GM10248 (cell line): Measurements from ENCODE around the gene USP34.

Experiments used
- CTCF ChIA-PET: fragments of 300-600 bp; sonication (Branson Sonifier 250); formaldehyde crosslinking; extraction: SDS; loops from one replicate; lab custom pipeline; 2021; ENCODE audit warnings: antibody characterized with exemption; lab: Yijun Ruan, JAX
- POLR2A ChIA-PET: fragments of 350-650 bp; sonication (Branson Sonifier 250); formaldehyde crosslinking; extraction: SDS; loops from one replicate; lab custom pipeline; 2020; ENCODE audit warnings: antibody characterized with exemption; lab: Yijun Ruan, JAX
- DNase-seq: peaks from one replicate; pipeline ENCODE4 v3.0.0; 2012; ENCODE audit errors: extremely low spot score
- TF ChIP-seq, protein P1 (sequence below): IDR thresholded peaks from 2 replicates; pipeline ENCODE4 v1.5.1; 2012; ENCODE audit warnings: mild to moderate bottlenecking, low read depth; ENCODE audit errors: extremely low read depth, missing control alignments, control extremely low read depth

USP34 gene

GRCh38 chr2:61272421-61273070, 198.3 kb downstream of the USP34 start:
- TF ChIP-seq, protein P1, sequence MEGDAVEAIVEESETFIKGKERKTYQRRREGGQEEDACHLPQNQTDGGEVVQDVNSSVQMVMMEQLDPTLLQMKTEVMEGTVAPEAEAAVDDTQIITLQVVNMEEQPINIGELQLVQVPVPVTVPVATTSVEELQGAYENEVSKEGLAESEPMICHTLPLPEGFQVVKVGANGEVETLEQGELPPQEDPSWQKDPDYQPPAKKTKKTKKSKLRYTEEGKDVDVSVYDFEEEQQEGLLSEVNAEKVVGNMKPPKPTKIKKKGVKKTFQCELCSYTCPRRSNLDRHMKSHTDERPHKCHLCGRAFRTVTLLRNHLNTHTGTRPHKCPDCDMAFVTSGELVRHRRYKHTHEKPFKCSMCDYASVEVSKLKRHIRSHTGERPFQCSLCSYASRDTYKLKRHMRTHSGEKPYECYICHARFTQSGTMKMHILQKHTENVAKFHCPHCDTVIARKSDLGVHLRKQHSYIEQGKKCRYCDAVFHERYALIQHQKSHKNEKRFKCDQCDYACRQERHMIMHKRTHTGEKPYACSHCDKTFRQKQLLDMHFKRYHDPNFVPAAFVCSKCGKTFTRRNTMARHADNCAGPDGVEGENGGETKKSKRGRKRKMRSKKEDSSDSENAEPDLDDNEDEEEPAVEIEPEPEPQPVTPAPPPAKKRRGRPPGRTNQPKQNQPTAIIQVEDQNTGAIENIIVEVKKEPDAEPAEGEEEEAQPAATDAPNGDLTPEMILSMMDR: no peak
- ChIA-PET POLR2A (interaction anchor here (0.7 kb wide), 1 partner anchor 206 kb away, joined by 3 read pairs; no protein-coding TSS in a partner anchor), CTCF (interaction anchor here (1.5 kb wide), 1 partner anchor 11 kb away, joined by 3 read pairs; no protein-coding TSS in a partner anchor)
- no peak for DNase-seq

DNA sequence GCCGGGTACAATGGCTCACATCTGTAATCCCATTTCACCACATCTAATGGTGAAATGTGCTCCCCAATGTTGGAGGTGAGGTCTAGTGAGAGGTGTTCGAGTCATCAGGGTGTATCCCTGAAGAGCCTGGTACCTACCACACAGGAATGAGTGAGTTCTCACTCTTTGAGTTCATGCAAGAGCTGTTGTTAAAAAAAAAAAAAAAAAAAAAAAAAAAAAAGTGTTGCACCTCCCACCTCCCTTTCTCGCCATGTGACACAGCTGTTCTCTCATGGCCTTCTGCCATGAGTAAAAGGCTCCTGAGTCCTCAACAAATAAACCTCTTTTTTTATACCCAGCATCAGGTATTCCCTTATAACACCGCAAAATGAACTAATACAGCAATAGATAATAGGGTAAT, 202.6 kb downstream of the USP34 start:
- TF ChIP-seq, protein P1: no peak
- POLR2A ChIA-PET: no interaction called here
- CTCF ChIA-PET: interaction anchor here (1.3 to 5.8 kb wide), 2 partner anchors 14 to 15 kb away, joined by 3 to 26 read pairs; no protein-coding TSS in a partner anchor
- DNase-seq: no peak

GRCh38 chr2:61266632-61267505, 204.0 kb downstream of the USP34 start:
- TF ChIP-seq, protein P1: no peak
- CTCF ChIA-PET: interaction anchor here (0.9 to 5.8 kb wide), 3 partner anchors 12 to 159 kb away, joined by 3 to 26 read pairs (median 4); no protein-coding TSS in a partner anchor
- DNase-seq: no peak
- POLR2A ChIA-PET: no interaction called here

DNA sequence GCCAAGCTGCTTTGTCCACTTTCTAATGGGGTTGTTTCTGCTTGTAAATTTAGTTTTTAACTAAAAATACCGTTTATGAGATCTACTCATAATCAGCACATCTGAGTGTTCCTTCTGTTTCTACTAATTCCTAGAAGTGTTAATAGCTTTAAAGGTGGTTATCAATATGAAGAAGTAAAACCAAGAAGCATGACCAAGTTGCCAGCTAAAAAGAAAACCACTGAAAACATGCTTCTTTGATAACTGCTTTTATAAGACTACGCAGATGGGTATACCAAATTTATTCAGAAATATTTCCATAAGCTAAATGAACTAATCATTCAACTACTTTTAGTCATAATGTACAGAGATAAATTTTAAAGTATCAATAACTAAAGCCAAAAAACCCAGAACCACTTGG, 207.1 kb downstream of the USP34 start:
- no peak for DNase-seq
- CTCF ChIA-PET: interaction anchor here (0.8 to 5.8 kb wide), 4 partner anchors 9 to 45 kb away, joined by 3 to 26 read pairs (median 4); no protein-coding TSS in a partner anchor
- TF ChIP-seq, protein P1: no peak
- POLR2A ChIA-PET: no interaction called here

- CTCF ChIA-PET: interaction anchor here (1.2 kb wide), 1 partner anchor 21 kb away, joined by 3 read pairs; no protein-coding TSS in a partner anchor
- POLR2A ChIA-PET: no interaction called here
- DNase-seq: no peak
- TF ChIP-seq, protein P1: no peak
Observed at GRCh38 chr2:61262699-61263098, 208.2 kb downstream of the USP34 start.

DNA sequence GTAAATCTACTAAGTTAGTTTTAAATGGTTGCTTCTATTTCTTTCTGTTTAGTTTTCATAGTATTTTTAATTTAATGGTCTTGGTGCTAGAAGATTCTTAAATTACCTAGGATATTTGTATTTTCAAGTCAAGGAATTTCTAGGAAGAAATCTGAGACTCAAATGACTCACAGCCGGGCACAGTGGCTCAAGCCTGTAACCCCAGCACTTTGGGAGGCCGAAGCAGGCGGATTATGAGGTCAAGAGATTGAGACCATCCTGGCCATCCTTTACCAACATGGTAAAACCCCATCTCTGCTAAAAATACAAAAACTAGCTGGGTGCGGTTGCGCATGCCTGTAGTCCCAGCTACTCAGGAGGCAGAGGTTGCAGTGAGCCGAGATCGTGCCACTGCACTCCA, 213.4 kb downstream of the USP34 start:
- TF ChIP-seq, protein P1: no peak
- no peak for DNase-seq
- ChIA-PET CTCF (interaction anchor here (1.5 to 1.8 kb wide), 3 partner anchors 12 to 43 kb away, joined by 3 to 5 read pairs (median 4); no protein-coding TSS in a partner anchor), POLR2A (no interaction called here)
